Neuronal stem cell (in vitro differentiated cells): ENCODE results near the gene TMEM208.

ENCODE experiments used
- DNase-seq: peaks from one replicate; pipeline ENCODE4 v3.0.0-alpha.2; 2013; ENCODE audit warnings: low spot score
- H2AFZ ChIP-seq: one replicate; pipeline ENCODE4 v1.6.1; 2013; ENCODE audit warnings: mild to moderate bottlenecking, low read length, inconsistent platforms
- H2AK5ac ChIP-seq: 2 replicates; pipeline ENCODE4 v1.6.1; 2013; ENCODE audit warnings: low read depth, mild to moderate bottlenecking, inconsistent platforms, low read length, moderate library complexity, mixed read lengths
- H2BK120ac ChIP-seq: 2 replicates; pipeline ENCODE4 v1.6.1; 2013; ENCODE audit warnings: low read depth, mild to moderate bottlenecking, inconsistent platforms, low read length, moderate library complexity, mixed read lengths
- H2BK12ac ChIP-seq: one replicate; pipeline ENCODE4 v1.6.1; 2013; ENCODE audit warnings: low read length, inconsistent platforms
- H2BK15ac ChIP-seq: 2 replicates; pipeline ENCODE4 v1.6.1; 2013; ENCODE audit warnings: mild to moderate bottlenecking, low read length, inconsistent platforms, mixed read lengths
- H2BK5ac ChIP-seq: one replicate; pipeline ENCODE4 v1.6.1; 2013; ENCODE audit warnings: inconsistent platforms, mild to moderate bottlenecking, low read length, moderate library complexity
- H3K14ac ChIP-seq: one replicate; pipeline ENCODE4 v1.6.1; 2013; ENCODE audit warnings: low read length, inconsistent platforms
- H3K18ac ChIP-seq: 2 replicates; pipeline ENCODE4 v1.6.1; 2013; ENCODE audit warnings: low read length, inconsistent platforms
- H3K23ac ChIP-seq: 2 replicates; pipeline ENCODE4 v1.6.1; 2013; ENCODE audit warnings: low read depth, mild to moderate bottlenecking, mixed read lengths, low read length, inconsistent platforms; ENCODE audit not compliant: poor library complexity
- H3K27ac ChIP-seq: replicated peaks from 3 replicates; pipeline ENCODE4 v1.5.1; 2013; ENCODE audit warnings: low read length, inconsistent platforms
- H3K27me3 ChIP-seq, 3 experiments: 2 replicates each; pipeline ENCODE4 v1.6.1; 2013; ENCODE audit warnings: low read length in 3 of 3, mild to moderate bottlenecking in 2 of 3, inconsistent platforms in 1 of 3, low read depth in 1 of 3, mixed read lengths in 1 of 3, moderate library complexity in 1 of 3; ENCODE audit not compliant: control insufficient read depth in 3 of 3, insufficient read depth in 3 of 3
- H3K36me3 ChIP-seq, 2 donors: replicated peaks in 1 of 2; 2 replicates each; pipeline ENCODE4 v1.6.1; 2013; ENCODE audit warnings: low read length in 2 of 2; ENCODE audit not compliant: control insufficient read depth in 2 of 2, insufficient read depth in 2 of 2
- H3K4ac ChIP-seq: 2 replicates; pipeline ENCODE4 v1.6.1; 2013; ENCODE audit warnings: inconsistent platforms, mild to moderate bottlenecking, low read length, moderate library complexity
- H3K4me1 ChIP-seq, 2 donors: 1 replicate in 1 of 2; 2 replicates in 1 of 2; pipeline ENCODE4 v1.6.1; 2013; ENCODE audit warnings: low read length in 2 of 2, low read depth in 1 of 2; ENCODE audit not compliant: control insufficient read depth in 2 of 2, insufficient read depth in 1 of 2
- H3K4me2 ChIP-seq: one replicate; pipeline ENCODE4 v1.6.1; 2013; ENCODE audit warnings: mild to moderate bottlenecking, low read length, inconsistent platforms; ENCODE audit not compliant: insufficient read depth, poor library complexity, severe bottlenecking
- H3K4me3 ChIP-seq, 2 donors: 2 replicates each; pipeline ENCODE4 v1.5.1; 2013; ENCODE audit warnings: low read length in 2 of 2, mild to moderate bottlenecking in 2 of 2, inconsistent platforms in 1 of 2, moderate library complexity in 1 of 2
- H3K79me1 ChIP-seq: one replicate; pipeline ENCODE4 v1.6.1; 2013; ENCODE audit warnings: low read depth, mild to moderate bottlenecking, inconsistent platforms, low read length, moderate library complexity
- H3K9ac ChIP-seq: one replicate; pipeline ENCODE4 v1.6.1; 2013; ENCODE audit warnings: mild to moderate bottlenecking, low read depth, low read length, inconsistent platforms; ENCODE audit not compliant: poor library complexity
- H3K9me3 ChIP-seq, 2 donors: replicated peaks in 1 of 2; 2 replicates each; pipeline versions ENCODE3 to v1.6.1; 2013; ENCODE audit warnings: low read length in 2 of 2, mild to moderate bottlenecking in 2 of 2, inconsistent platforms in 1 of 2, low read depth in 1 of 2, mixed read lengths in 1 of 2, moderate library complexity in 1 of 2; ENCODE audit not compliant: control insufficient read depth in 2 of 2, insufficient read depth in 1 of 2
- H4K8ac ChIP-seq: one replicate; pipeline ENCODE4 v1.6.1; 2013; ENCODE audit warnings: low read depth, mild to moderate bottlenecking, inconsistent platforms, low read length, moderate library complexity
- H4K91ac ChIP-seq: one replicate; pipeline ENCODE4 v1.6.1; 2013; ENCODE audit warnings: low read length, low read depth, mild to moderate bottlenecking, inconsistent platforms; ENCODE audit not compliant: poor library complexity
- WGBS, 2 donors: extraction: QIAGEN DNeasy Blood & Tissue Kit; methylation state at CpG; one replicate each; pipeline ENCODE4 v1.1.7; 2013; ENCODE audit warnings: missing lambda C conversion rate in 2 of 2, mixed read lengths in 1 of 2; ENCODE audit not compliant: insufficient read length in 2 of 2, insufficient replicate concordance in 1 of 2; ENCODE audit errors: extremely low coverage in 2 of 2; 5-methylcytosine and 5-hydroxymethylcytosine counted together

TMEM208 gene

DNA sequence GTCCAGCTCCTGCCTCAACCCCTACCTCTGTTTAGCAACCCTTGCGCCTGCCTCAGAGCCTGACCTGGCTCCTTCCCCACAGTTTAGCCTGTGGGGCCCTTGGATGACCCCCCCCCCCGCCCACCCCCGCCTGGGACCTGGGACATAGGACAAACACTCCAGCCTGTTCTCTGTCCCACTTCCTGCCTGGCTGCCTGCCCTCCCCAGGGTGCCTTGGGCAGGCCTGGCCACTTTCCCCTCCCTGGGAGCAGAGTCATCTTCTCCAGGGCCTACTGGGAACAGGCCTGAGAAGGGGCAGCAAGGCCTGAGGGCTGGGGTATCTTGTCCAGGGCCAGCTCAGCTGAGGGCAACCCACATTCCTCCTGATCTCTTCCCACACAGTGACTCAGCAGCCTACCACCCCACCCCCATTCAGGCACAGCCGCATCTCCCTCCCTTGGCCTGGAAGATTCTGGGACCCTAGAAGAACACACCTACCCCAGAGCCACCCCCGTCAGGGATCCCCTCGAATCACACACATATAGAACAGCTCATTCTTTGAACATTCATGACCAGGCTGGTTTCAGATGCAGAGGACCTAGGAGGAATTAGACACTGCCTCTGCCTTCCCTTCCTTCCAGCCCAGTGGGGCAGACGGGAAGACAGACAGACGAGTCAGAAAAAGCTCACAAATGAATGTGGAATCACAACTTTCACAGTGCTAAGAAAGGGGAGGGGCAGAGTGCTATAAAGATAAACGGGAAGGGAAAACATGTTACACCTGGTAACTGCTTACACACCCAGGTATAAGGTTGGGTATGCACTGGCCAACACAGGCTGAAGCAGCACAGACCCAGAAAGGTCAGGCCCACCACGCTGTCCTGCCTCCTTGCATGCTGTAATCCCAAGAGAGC lies 14.3 kb downstream of the TMEM208 start:
- H3K4me3 ChIP-seq: no peak overlapping the region
- H2BK12ac ChIP-seq: no peak overlapping the region

DNA sequence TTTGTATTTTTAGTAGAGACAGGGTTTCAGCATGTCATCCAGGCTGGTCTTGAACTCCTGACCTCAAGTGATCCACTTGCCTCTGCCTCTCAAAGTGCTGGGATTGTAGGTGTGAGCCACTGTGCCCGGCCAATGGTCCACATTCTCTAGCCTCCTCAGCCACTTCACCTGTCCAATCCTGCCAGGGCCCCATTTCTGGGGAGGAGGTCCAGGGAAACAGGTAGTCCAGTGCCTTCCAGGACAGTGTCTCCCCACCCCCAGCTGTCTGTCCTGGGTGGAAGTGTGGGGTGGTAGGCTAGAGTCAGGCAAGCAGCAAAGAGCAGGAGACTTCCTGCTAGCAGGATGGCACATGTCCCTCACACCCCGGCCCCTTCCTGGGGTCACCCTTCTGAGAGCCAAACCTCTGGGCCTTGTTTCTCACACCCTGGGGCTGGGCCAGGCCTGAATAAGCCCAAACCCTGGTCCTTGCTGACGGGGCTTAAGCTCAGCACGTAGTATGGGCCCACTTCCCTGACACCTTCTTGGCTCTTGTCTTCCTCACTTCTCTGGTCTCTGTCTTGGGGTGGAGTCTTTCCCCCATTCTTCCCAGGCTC lies 15.3 kb downstream of the TMEM208 start:
- Histone ChIP-seq H3K18ac (no peak overlapping the region), H3K23ac (peak overlapping the region; percentile 29), H3K27ac (no peak overlapping the region), H3K9ac (no peak overlapping the region), H3K9me3 (no peaks in the 10 kb centered on the region), H3K4me2 (no peak overlapping the region), H2AFZ (no peak overlapping the region), H3K14ac (no peak overlapping the region), H2BK5ac (no peak overlapping the region), H3K27me3 (no peaks in the 10 kb centered on the region), H3K4me3 (no peak overlapping the region), H3K36me3 (peaks cover 3 to 25% of the 10 kb centered on the region in 2 donors), H2BK12ac (peak overlapping the region; percentile 0), H3K79me1 (no peaks in the 10 kb centered on the region), H4K91ac (no peak overlapping the region), H2BK15ac (no peak overlapping the region), H2AK5ac (no peak overlapping the region), H2BK120ac (no peak overlapping the region), H3K4me1 (peaks cover 14 to 17% of the 10 kb centered on the region in 2 donors), H3K4ac (no peak overlapping the region), H4K8ac (no peak overlapping the region)
- DNase-seq: no peak
- no CpG with 5 or more reads among the region's 4 CpGs for WGBS, 2 donors

More for the DNA sequence above, 14.3 kb downstream of the TMEM208 start:
- H2BK5ac ChIP-seq: no peak overlapping the region
- peaks cover 14 to 17% of the 10 kb centered on the region in 2 donors for H3K4me1 ChIP-seq
- H3K18ac ChIP-seq: no peak overlapping the region
- H2AFZ ChIP-seq: no peak overlapping the region
- H3K4me2 ChIP-seq: no peak overlapping the region
- H3K27me3 ChIP-seq: no peaks in the 10 kb centered on the region
- no peaks in the 10 kb centered on the region for H3K9me3 ChIP-seq
- H3K79me1 ChIP-seq: no peaks in the 10 kb centered on the region
- no peak overlapping the region for H3K14ac ChIP-seq
- H2BK120ac ChIP-seq: no peak overlapping the region
- no peak overlapping the region for H3K27ac ChIP-seq
- no peak overlapping the region for H4K91ac ChIP-seq
- no peak overlapping the region for H2AK5ac ChIP-seq
- no peak overlapping the region for H4K8ac ChIP-seq
- H3K4ac ChIP-seq: no peak overlapping the region
- WGBS, 2 donors: no CpG with 5 or more reads among the region's 10 CpGs
- H3K9ac ChIP-seq: peak overlapping the region; percentile 31
- H3K23ac ChIP-seq: peak overlapping the region; percentile 39
- H3K36me3 ChIP-seq: peaks cover 8 to 33% of the 10 kb centered on the region in 2 donors
- DNase-seq: no peak
- no peak overlapping the region for H2BK15ac ChIP-seq

DNA sequence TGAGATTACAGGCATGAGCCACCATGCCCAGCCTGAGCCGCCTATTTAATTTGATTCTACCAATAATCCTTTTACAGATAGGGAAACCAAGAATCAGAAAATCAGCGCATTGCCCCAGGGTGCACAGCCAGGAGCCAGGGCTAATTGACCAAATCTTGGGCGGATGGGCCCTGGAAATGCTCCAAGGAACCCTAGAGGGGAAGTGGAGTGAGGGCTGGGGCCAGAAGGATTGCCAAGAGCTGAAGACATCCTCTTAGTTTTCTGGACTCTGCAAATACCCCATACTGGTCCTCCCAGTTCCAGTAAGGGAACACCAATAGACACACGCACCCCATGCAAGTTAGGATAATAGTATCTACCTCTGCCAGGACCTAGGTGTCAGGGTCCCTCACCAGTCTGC lies 16.6 kb downstream of the TMEM208 start:
- Histone ChIP-seq H3K36me3 (peaks cover 0 to 13% of the 10 kb centered on the region in 2 donors), H2AFZ (no peak overlapping the region), H4K8ac (no peak overlapping the region), H2BK5ac (no peak overlapping the region), H3K79me1 (no peaks in the 10 kb centered on the region), H3K9ac (no peak overlapping the region), H4K91ac (no peak overlapping the region), H3K4ac (no peak overlapping the region), H3K23ac (no peak overlapping the region), H2BK120ac (no peak overlapping the region), H3K9me3 (no peaks in the 10 kb centered on the region), H3K27me3 (peaks cover 0 to 7% (median 0%) of the 10 kb centered on the region in 3 experiments), H3K18ac (no peak overlapping the region), H2BK12ac (no peak overlapping the region), H3K4me2 (no peak overlapping the region), H3K14ac (no peak overlapping the region), H3K4me1 (peaks cover 18 to 23% of the 10 kb centered on the region in 2 donors), H2BK15ac (no peak overlapping the region), H3K27ac (no peak overlapping the region), H3K4me3 (no peak overlapping the region), H2AK5ac (no peak overlapping the region)
- no CpG with 5 or more reads among the region's 4 CpGs for WGBS, 2 donors
- DNase-seq: no peak
